BLaER1 (cell line): Measurements from ENCODE around the gene SYNE1.

Experiments
- H3K27ac ChIP-seq: shearing (Covaris generic); formaldehyde crosslinking; 2 replicates; pipeline ENCODE4 v1.8.1; 2022
- H3K27me3 ChIP-seq: shearing (Covaris generic); formaldehyde crosslinking; 2 replicates; pipeline ENCODE4 v1.8.1; 2022
- H3K36me3 ChIP-seq: shearing (Covaris generic); formaldehyde crosslinking; 2 replicates; pipeline ENCODE4 v1.8.1; 2022
- H3K4me1 ChIP-seq: shearing (Covaris generic); formaldehyde crosslinking; 2 replicates; pipeline ENCODE4 v1.8.1; 2022
- H3K4me2 ChIP-seq: shearing (Covaris generic); formaldehyde crosslinking; 2 replicates; pipeline ENCODE4 v1.8.1; 2022
- H3K4me3 ChIP-seq: shearing (Covaris generic); formaldehyde crosslinking; 2 replicates; pipeline ENCODE4 v1.8.1; 2022
- H3K9ac ChIP-seq: shearing (Covaris generic); formaldehyde crosslinking; 2 replicates; pipeline ENCODE4 v1.8.1; 2022
- H3K9me3 ChIP-seq: shearing (Covaris generic); formaldehyde crosslinking; 2 replicates; pipeline ENCODE4 v1.8.1; 2022
- H4K20me1 ChIP-seq: shearing (Covaris generic); formaldehyde crosslinking; 2 replicates; pipeline ENCODE4 v1.8.1; 2022
- Cebpa-rat ChIP-seq: shearing (Covaris generic); IDR thresholded peaks from 2 replicates; pipeline ENCODE4 v1.8.1; 2022

SYNE1 gene

GRCh38 chr6:152416652-152417051 is 220.5 kb downstream of the SYNE1 start:
- Histone ChIP-seq H3K9me3 (peaks cover 6% of the 10 kb centered on the region), H4K20me1 (no peaks in the 10 kb centered on the region)

GRCh38 chr6:152404936-152405595 is 232.1 kb downstream of the SYNE1 start:
- Histone ChIP-seq H3K4me3 (no peak overlapping the region), H3K4me2 (no peak overlapping the region), H3K9ac (no peak overlapping the region), H3K9me3 (no peaks in the 10 kb centered on the region), H3K27ac (no peak overlapping the region), H3K4me1 (no peaks in the 10 kb centered on the region), H3K36me3 (no peaks in the 10 kb centered on the region), H4K20me1 (no peaks in the 10 kb centered on the region), H3K27me3 (no peaks in the 10 kb centered on the region)
- TF ChIP-seq Cebpa-rat: no peak

More at GRCh38 chr6:152416652-152417051, 220.5 kb downstream of the SYNE1 start:
- Histone ChIP-seq H3K9ac (no peak overlapping the region), H3K36me3 (no peaks in the 10 kb centered on the region), H3K27me3 (no peaks in the 10 kb centered on the region), H3K4me3 (no peak overlapping the region), H3K27ac (no peak overlapping the region), H3K4me2 (no peak overlapping the region), H3K4me1 (no peaks in the 10 kb centered on the region)
- no peak for TF ChIP-seq Cebpa-rat

- no peak overlapping the region for H3K9ac ChIP-seq
- no peak for TF ChIP-seq Cebpa-rat
- no peaks in the 10 kb centered on the region for H3K9me3 ChIP-seq
- no peak overlapping the region for H3K4me2 ChIP-seq
- H3K27me3 ChIP-seq: no peaks in the 10 kb centered on the region
- no peaks in the 10 kb centered on the region for H3K36me3 ChIP-seq
- no peak overlapping the region for H3K27ac ChIP-seq
- no peaks in the 10 kb centered on the region for H3K4me1 ChIP-seq
- H3K4me3 ChIP-seq: no peak overlapping the region
- H4K20me1 ChIP-seq: no peaks in the 10 kb centered on the region
Observed at GRCh38 chr6:152404086-152404857, 232.9 kb downstream of the SYNE1 start.

GRCh38 chr6:152402791-152403190 is 234.4 kb downstream of the SYNE1 start:
- Histone ChIP-seq H3K36me3 (no peaks in the 10 kb centered on the region), H3K9me3 (no peaks in the 10 kb centered on the region), H3K4me3 (no peak overlapping the region), H3K9ac (no peak overlapping the region), H3K4me2 (no peak overlapping the region), H3K4me1 (no peaks in the 10 kb centered on the region), H3K27me3 (no peaks in the 10 kb centered on the region), H4K20me1 (no peaks in the 10 kb centered on the region), H3K27ac (no peak overlapping the region)
- TF ChIP-seq Cebpa-rat: no peak

- Histone ChIP-seq H3K4me2 (no peak overlapping the region), H3K9me3 (no peaks in the 10 kb centered on the region), H3K27ac (no peak overlapping the region), H3K27me3 (no peaks in the 10 kb centered on the region), H3K4me1 (no peaks in the 10 kb centered on the region), H3K9ac (no peak overlapping the region), H3K36me3 (no peaks in the 10 kb centered on the region), H4K20me1 (no peaks in the 10 kb centered on the region), H3K4me3 (no peak overlapping the region)
- TF ChIP-seq Cebpa-rat: no peak
Observed at GRCh38 chr6:152401978-152402377, 235.2 kb downstream of the SYNE1 start.

GRCh38 chr6:152399399-152399798 is 237.8 kb downstream of the SYNE1 start:
- Histone ChIP-seq H3K27ac (no peak overlapping the region), H3K4me3 (no peak overlapping the region), H3K9ac (no peak overlapping the region), H3K27me3 (no peaks in the 10 kb centered on the region), H4K20me1 (no peaks in the 10 kb centered on the region), H3K9me3 (no peaks in the 10 kb centered on the region), H3K4me2 (no peak overlapping the region), H3K4me1 (no peaks in the 10 kb centered on the region), H3K36me3 (no peaks in the 10 kb centered on the region)
- TF ChIP-seq Cebpa-rat: no peak

- Histone ChIP-seq H3K9ac (no peak overlapping the region), H3K4me1 (no peaks in the 10 kb centered on the region), H3K4me3 (no peak overlapping the region), H3K36me3 (no peaks in the 10 kb centered on the region), H3K4me2 (no peak overlapping the region), H3K27ac (no peak overlapping the region), H3K9me3 (no peaks in the 10 kb centered on the region), H3K27me3 (no peaks in the 10 kb centered on the region), H4K20me1 (no peaks in the 10 kb centered on the region)
- no peak for TF ChIP-seq Cebpa-rat
Observed at GRCh38 chr6:152398993-152399392, 238.2 kb downstream of the SYNE1 start.

GRCh38 chr6:152398316-152398715 is 238.8 kb downstream of the SYNE1 start:
- TF ChIP-seq Cebpa-rat: no peak
- H3K36me3 ChIP-seq: no peaks in the 10 kb centered on the region
- H3K4me1 ChIP-seq: no peaks in the 10 kb centered on the region
- no peak overlapping the region for H3K4me2 ChIP-seq
- H3K27me3 ChIP-seq: no peaks in the 10 kb centered on the region
- no peaks in the 10 kb centered on the region for H3K9me3 ChIP-seq
- no peak overlapping the region for H3K4me3 ChIP-seq
- H3K9ac ChIP-seq: no peak overlapping the region
- H3K27ac ChIP-seq: no peak overlapping the region
- H4K20me1 ChIP-seq: no peaks in the 10 kb centered on the region

- Histone ChIP-seq H3K4me3 (no peak overlapping the region), H4K20me1 (no peaks in the 10 kb centered on the region), H3K4me1 (no peaks in the 10 kb centered on the region), H3K27ac (no peak overlapping the region), H3K9me3 (no peaks in the 10 kb centered on the region), H3K4me2 (no peak overlapping the region), H3K36me3 (no peaks in the 10 kb centered on the region), H3K9ac (no peak overlapping the region), H3K27me3 (no peaks in the 10 kb centered on the region)
- TF ChIP-seq Cebpa-rat: no peak
Observed at GRCh38 chr6:152394303-152394702, 242.9 kb downstream of the SYNE1 start.

GRCh38 chr6:152391179-152391880 is 245.8 kb downstream of the SYNE1 start:
- H3K36me3 ChIP-seq: no peaks in the 10 kb centered on the region
- no peaks in the 10 kb centered on the region for H4K20me1 ChIP-seq
- H3K4me3 ChIP-seq: no peak overlapping the region
- no peak for TF ChIP-seq Cebpa-rat
- H3K4me2 ChIP-seq: no peak overlapping the region
- no peaks in the 10 kb centered on the region for H3K27me3 ChIP-seq
- H3K9ac ChIP-seq: no peak overlapping the region
- H3K27ac ChIP-seq: no peak overlapping the region
- H3K4me1 ChIP-seq: no peaks in the 10 kb centered on the region
- H3K9me3 ChIP-seq: no peaks in the 10 kb centered on the region
